GM19395 (cell line): ENCODE measurements around the gene CRBN.

ENCODE experiments used
- ATAC-seq: cut with Tn5 transposase; IDR thresholded peaks from one replicate; pipeline ENCODE4 v1.9.1; 2021; ENCODE audit warnings: mild to moderate bottlenecking, moderate library complexity; ENCODE audit not compliant: unreplicated experiment

The CRBN gene

GRCh38 chr3:3179407-3180094, at the start of gene CRBN:
Gene CRBN, minus strand, starts transcription at chr3:3179691. Its CDS starts 4 bp downstream, at chr3:3179687.
- ATAC-seq = peak; percentile 98

DNA sequence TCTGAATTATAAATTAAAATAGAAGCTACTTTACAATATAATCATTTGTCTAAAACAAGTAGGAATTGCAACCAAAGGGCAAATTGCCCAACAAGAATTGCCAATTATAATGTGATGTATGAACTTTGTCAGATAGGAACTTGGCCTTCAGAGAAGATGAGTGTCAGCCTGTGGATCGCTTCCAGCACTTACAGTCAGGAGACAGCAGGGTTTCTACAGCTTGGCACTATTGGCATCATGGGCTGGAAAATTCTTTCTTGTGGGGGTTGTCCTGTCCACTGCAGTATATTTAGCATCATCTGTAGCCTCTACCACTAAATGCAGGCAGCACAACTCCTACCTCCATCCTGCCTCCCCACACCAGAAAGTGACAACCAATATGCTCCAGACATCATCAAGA, 48.1 kb upstream of the CRBN start:
- no peak for ATAC-seq

DNA sequence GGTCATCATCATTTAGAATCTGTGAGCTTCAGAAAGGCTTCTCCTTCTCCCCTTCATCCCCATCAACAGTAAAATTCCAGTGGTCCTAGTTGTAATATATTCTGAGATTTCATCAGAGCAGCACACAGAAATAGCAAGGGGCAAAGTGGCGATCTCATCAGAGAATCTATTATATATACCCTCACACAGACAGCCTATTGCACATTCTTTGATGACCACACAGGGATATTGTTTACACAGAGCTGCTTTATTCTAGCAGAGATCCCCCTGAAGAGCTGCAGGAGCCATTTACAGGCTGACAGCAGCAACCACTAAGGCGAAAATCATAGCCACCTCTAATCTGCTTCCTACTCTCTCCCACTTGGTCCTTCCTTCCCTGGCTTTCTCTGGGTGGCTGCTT, 42.0 kb upstream of the CRBN start:
- no peak for ATAC-seq

GRCh38 chr3:3216401-3216800, 36.9 kb upstream of the CRBN start:
- no peak for ATAC-seq

- no peak for ATAC-seq
Measured at GRCh38 chr3:3212781-3213440, 33.4 kb upstream of the CRBN start.

- no peak for ATAC-seq
Measured at GRCh38 chr3:3209714-3210113, 30.2 kb upstream of the CRBN start.

DNA sequence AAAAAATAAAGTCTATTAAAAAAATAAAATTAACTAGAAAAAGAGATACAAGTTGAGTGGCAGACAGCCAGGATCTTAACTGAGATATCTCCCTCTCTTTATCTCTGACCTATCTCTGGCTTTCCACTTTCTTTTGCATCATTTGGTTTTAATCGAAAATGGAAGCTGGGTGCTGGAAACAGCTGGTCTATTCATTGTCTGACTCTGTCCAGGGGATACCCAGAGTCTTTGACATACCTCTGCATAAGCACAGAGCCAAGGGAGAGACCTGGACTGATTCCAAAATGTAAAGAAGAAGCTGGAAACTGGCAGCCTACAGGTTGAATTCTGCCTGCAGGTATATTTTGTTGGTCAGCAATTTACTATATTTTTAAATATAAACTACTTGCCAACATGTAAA, 29.6 kb upstream of the CRBN start:
- no peak for ATAC-seq

DNA sequence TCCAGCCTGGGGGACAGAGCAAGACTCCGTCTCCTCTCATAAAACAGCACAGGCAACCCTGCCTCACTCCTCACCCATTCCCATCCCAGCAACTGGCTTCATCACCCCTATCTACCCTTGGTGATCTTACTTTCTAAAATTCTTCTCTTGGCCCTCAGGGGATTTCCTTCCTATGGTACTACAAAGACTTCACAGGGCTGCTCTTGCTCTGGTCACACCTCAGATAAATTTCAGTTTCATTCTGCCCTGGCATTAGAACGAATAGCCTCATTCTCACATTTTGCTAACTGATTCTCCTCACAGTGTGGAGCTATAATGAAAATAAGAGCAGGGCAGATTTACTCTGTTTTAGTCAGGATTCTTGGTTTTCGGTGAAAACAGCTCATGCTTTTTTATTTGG, 22.1 kb upstream of the CRBN start:
- peak; percentile 85 for ATAC-seq

- ATAC-seq = peak; percentile 69
Measured at GRCh38 chr3:3200632-3201212, 21.2 kb upstream of the CRBN start.

- ATAC-seq = no peak
Measured at GRCh38 chr3:3199306-3199705, 19.8 kb upstream of the CRBN start.

DNA sequence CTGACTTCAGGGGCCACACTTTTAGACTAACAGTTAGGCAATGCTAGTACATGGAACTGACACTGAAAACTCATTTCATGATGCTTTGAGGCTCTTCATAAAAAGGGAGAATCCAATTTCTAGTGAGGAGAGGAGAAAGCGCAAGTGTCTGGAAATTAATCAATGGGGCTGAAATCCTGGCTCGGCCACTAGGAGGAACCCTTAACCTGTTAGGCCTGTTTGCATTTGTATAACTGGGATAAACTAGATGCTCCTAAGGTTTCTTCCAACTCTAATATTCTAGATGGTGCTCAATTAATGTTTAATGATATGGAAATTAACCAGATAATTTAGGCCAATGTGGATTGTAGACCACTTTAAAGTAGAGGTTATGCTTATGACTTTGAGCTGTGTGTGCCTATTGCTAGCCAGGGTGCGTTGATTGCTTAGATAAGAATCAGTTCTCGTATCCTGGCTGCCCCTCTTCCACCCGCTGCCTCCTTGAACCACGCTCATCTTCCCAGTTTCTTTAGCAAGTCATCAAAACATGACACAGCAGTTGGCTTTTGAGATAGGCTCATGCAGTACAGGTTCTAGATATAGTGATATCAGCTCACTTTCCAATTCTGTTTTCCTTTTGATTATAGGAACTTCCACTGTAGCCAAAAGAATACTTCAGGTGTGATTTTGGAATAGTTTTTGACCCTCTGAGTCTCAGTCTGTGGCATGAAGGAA, 16.8 kb upstream of the CRBN start:
- no peak for ATAC-seq

DNA sequence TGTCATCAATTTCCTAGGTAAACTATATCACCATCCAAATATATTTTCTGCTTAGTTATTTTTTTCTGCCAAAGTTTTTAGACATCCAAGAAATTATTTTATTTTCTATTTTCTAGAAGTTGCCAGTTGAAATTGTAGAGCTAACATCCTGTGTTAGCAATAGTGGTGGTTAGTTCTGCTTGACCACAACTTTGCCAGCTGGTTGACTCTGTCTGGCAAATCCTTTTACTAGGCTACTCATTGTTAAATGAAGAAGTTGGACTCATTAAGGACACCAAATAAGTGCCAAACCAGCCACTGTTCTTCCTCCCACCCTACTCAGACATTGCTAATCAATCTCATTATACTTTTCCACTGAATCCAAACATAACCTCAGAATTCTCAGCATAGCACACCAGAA, 15.4 kb upstream of the CRBN start:
- ATAC-seq = no peak

- ATAC-seq = no peak
Measured at GRCh38 chr3:3192286-3192675, 12.8 kb upstream of the CRBN start.

DNA sequence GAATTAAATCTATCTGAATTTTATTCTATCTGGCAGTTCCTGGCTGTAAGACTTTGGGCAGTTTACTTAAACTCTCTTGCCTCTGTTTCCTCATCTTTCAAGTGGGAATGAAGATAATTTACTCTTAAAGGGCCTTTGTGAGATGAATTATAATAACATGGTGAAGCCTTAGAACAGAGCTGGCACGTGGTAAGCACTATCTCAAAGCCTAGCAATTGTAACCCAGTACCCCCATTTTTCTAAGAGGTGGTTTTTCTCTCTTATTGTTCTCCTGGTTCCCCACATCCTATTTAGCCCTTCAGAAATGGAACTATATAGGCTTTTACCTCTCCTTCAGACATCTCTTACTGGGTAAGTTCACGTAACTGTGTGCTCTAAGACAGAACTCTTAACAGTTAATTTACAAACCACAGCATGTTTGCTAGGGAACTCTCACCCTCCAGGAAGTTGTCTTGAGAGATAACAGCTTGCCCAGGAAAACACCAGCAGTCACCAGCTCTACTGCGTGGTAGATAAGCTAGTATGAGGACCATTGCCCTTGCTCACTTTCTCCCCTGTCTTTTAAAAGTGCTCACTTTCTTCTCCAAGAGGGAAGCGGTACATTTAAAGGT, 12.3 kb upstream of the CRBN start:
- no peak for ATAC-seq

GRCh38 chr3:3189961-3190360, 10.5 kb upstream of the CRBN start:
- no peak for ATAC-seq

DNA sequence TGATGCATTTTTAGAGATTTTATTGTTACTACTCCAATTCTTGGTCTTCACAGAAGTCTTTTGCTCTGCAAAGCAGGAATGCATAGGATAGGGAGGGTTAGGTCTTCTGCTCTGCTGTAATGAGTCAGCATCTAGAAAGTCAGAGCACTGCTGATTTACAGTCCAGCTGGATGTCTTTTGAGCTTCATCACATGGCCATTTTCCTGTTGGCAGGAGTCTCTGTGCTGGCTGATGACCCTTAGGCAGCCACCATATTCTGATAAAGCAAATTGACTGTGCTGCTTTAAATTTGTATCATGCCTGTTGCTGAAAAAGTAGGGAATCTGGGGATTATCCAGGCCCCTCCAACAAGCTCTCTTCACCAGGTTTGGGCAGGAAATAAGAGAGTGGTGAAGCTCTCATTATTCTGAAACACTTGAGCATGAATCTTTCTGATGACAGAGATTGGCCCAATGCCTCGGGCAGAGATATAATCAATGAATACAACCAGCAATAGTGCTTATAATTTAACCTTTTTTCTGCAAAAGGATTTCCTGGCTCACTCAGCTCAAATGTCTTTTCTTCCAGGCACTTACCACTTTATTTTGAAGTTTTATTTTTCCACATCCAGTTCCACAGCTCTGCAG, 9.7 kb upstream of the CRBN start:
- no peak for ATAC-seq

DNA sequence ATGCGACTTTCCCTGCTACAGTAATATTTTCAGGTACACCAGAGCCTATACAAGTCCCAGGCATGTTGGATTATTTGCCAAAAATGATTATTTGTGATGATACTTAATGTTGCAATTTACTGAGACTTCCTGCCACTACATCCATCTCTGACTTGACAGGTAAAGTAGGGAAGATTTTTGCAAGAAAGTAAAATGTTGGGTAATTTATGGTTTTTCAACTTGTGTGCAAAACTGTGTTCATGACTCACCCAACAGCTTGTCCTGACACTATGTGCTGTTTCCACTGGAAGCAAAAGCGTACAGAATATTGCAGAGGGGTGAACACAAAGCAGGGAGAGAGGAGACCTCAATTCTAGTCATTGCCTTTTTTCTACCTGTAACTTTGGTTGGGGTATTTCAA, 5.4 kb upstream of the CRBN start:
- no peak for ATAC-seq

DNA sequence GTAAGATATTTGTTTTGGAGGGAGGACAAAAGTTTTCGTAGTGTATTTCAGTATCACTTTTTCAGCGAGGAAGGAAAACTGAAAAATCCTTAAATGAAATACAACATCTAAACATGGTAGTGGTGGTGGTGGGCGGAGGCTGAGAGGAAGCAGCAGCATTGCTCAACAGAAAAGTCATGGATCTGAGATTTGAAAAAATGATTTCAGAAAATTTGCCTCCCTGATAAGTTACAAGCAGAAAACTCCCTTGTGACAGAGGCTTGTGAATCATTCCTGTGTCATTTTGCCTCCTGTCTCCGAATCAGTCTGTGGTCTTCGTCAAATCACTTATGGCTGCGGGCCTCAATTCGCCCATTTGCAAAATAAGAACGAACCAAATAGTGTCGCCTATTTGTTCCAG, 965 bp upstream of the CRBN start:
- no peak for ATAC-seq

DNA sequence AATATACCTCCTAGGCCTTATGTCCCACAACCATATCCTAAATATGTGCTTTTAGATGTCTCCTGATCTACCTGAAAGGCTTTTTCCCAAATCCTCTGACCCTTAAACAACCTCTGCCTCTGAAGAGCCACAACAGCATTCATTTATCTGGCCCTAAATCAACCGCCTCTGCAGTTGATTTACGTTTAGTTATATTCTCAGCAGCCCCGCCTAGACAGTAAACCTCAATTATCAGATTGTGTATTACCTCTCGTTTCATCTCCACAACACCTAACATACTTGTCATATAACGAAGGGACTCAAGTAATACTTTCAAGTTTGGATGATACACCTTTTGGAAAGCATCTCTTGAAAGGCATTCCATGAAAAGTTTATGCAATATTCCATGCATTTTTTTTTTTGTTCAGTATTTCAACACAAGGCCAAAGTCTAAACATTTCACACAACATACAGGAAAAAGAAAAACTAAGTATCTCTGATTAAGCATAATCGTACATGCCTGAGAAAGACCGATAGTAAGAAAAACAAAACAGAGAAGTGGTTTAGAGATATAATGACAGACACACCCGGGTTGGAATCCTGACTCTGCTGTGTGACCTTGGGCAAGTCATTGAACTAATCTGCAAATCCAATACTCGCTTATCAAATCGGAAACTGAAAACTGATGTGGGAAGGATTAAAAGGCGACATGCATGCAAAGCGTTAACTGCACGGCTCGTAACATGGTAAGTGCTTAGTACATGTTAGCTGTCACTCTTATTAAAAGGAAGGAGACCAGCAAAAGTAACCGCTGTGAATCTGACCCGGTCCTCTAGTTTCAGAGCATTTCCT, 778 bp downstream of the CRBN start:
- ATAC-seq = peak; percentile 4

GRCh38 chr3:3177861-3178497, 1.5 kb downstream of the CRBN start:
- no peak for ATAC-seq
